H1 (cell line): Measurements from ENCODE around the gene MTMR10. TPM values are rescaled to one million over a fixed set of nuclear protein-coding genes. Genes with fewer than 3 reads are reported as not detected.

ENCODE experiments used
- CTCF ChIA-PET: fragments of 300-600 bp; sonication (Branson Sonifier 250); formaldehyde crosslinking; loops from one replicate; lab custom pipeline; 2021; ENCODE audit not compliant: partially characterized antibody; lab: Charles Lee
- POLR2A ChIA-PET: fragments of 300-600 bp; sonication (Branson Sonifier 250); formaldehyde crosslinking; loops from one replicate; lab custom pipeline; 2021; ENCODE audit warnings: inconsistent platforms; ENCODE audit not compliant: partially characterized antibody; lab: Charles Lee
- DNase-seq, 2 experiments: peaks; one replicate each; pipeline versions ENCODE4 v3.0.0 to v3.0.0-alpha.2; 2010 to 2022; ENCODE audit warnings: low spot score in 2 of 2, low read depth in 1 of 2, mixed read lengths in 1 of 2
- FAIRE-seq: peaks from 2 replicates; lab custom pipeline; 2011; peaks lifted over from hg19 to GRCh38; lab: Jason Lieb, UNC
- H2AFZ ChIP-seq: 2 replicates; pipeline ENCODE4 v1.8.1; 2012; ENCODE audit warnings: low read length, inconsistent platforms
- H2AK5ac ChIP-seq: 2 replicates; pipeline ENCODE4 v1.6.1; 2013; ENCODE audit warnings: low read depth, low read length
- H2BK120ac ChIP-seq: replicated peaks from 2 replicates; pipeline ENCODE3; 2013; ENCODE audit warnings: low read depth, low read length, inconsistent platforms
- H2BK12ac ChIP-seq: 2 replicates; pipeline ENCODE4 v1.6.1; 2013; ENCODE audit warnings: low read depth, low read length
- H2BK15ac ChIP-seq: 2 replicates; pipeline ENCODE4 v1.6.1; 2013; ENCODE audit warnings: low read length
- H2BK20ac ChIP-seq: 2 replicates; pipeline ENCODE4 v1.6.1; 2013; ENCODE audit warnings: low read length
- H2BK5ac ChIP-seq: 2 replicates; pipeline ENCODE4 v1.6.1; 2013; ENCODE audit warnings: low read depth, low read length
- H3K14ac ChIP-seq: 2 replicates; pipeline ENCODE4 v1.6.1; 2013; ENCODE audit warnings: inconsistent platforms; ENCODE audit not compliant: insufficient read length
- H3K18ac ChIP-seq: 2 replicates; pipeline ENCODE4 v1.6.1; 2013; ENCODE audit warnings: low read length; ENCODE audit errors: extremely low read depth
- H3K23ac ChIP-seq: 2 replicates; pipeline ENCODE4 v1.6.1; 2013; ENCODE audit warnings: inconsistent platforms; ENCODE audit not compliant: insufficient read length
- H3K23me2 ChIP-seq: 2 replicates; pipeline ENCODE4 v1.6.1; 2013; ENCODE audit warnings: low read depth, low read length
- H3K27ac ChIP-seq: 2 replicates; pipeline ENCODE4 v1.6.1; 2011; ENCODE audit warnings: low read depth, low read length, inconsistent platforms
- H3K27me3 ChIP-seq, 4 experiments: replicated peaks in 1 of 4; 1 replicate in 1 of 4; 2 replicates in 3 of 4; pipeline versions ENCODE4 v1.6.1 to v1.8.1; 2011 to 2013; ENCODE audit warnings: low read length in 3 of 4, mild to moderate bottlenecking in 3 of 4, inconsistent platforms in 2 of 4, mixed read lengths in 2 of 4, moderate library complexity in 1 of 4; ENCODE audit not compliant: control insufficient read depth in 3 of 4, insufficient read depth in 3 of 4; ENCODE audit errors: extremely low read depth in 1 of 4
- H3K36me3 ChIP-seq, 4 experiments: 2 replicates each; pipeline versions ENCODE4 v1.6.1 to v1.8.1; 2011 to 2013; ENCODE audit warnings: mild to moderate bottlenecking in 4 of 4, low read length in 3 of 4, moderate library complexity in 2 of 4, control low read depth in 1 of 4, inconsistent platforms in 1 of 4; ENCODE audit not compliant: insufficient read depth in 4 of 4, control insufficient read depth in 2 of 4
- H3K4ac ChIP-seq: replicated peaks from 2 replicates; pipeline ENCODE3; 2013; ENCODE audit warnings: low read length, low read depth, mixed read lengths, inconsistent platforms; ENCODE audit not compliant: insufficient read length
- H3K4me1 ChIP-seq, 4 experiments: replicated peaks in 1 of 4; 1 replicate in 1 of 4; 2 replicates in 3 of 4; pipeline versions ENCODE4 v1.6.1 to v1.8.1; 2011 to 2013; ENCODE audit warnings: low read length in 3 of 4, inconsistent platforms in 2 of 4, mixed read lengths in 1 of 4; ENCODE audit not compliant: insufficient read depth in 4 of 4, control insufficient read depth in 3 of 4
- H3K4me2 ChIP-seq, 2 experiments: 2 replicates each; pipeline versions ENCODE4 v1.6.1 to v1.8.1; 2011 to 2013; ENCODE audit warnings: low read depth in 2 of 2, low read length in 2 of 2, control low read depth in 1 of 2, inconsistent platforms in 1 of 2, mild to moderate bottlenecking in 1 of 2; ENCODE audit not compliant: insufficient read depth in 1 of 2
- H3K4me3 ChIP-seq, 4 experiments: fragments of 200-600, 300-600 bp in 1 of 4; sonication (generic), shearing (Covaris generic), sonication (Bioruptor Twin) in 1 of 4; 2 replicates each; pipeline versions ENCODE4 v1.5.1 to v1.8.1; 2011 to 2016; ENCODE audit warnings: low read length in 4 of 4, low read depth in 3 of 4, control low read depth in 2 of 4, inconsistent platforms in 2 of 4, mild to moderate bottlenecking in 2 of 4, mixed read lengths in 1 of 4, moderate library complexity in 1 of 4; ENCODE audit not compliant: insufficient read depth in 2 of 4; ENCODE audit errors: extremely low read depth in 1 of 4
- H3K56ac ChIP-seq: replicated peaks from 2 replicates; pipeline ENCODE3; 2013; ENCODE audit warnings: low read depth, mild to moderate bottlenecking, mixed read lengths, low read length, inconsistent platforms; ENCODE audit not compliant: insufficient read length
- H3K79me1 ChIP-seq: 2 replicates; pipeline ENCODE4 v1.6.1; 2013; ENCODE audit warnings: low read depth, low read length, control low read depth
- H3K79me2 ChIP-seq, 2 experiments: 2 replicates each; pipeline versions ENCODE4 v1.6.1 to v1.8.1; 2012 to 2013; ENCODE audit warnings: low read length in 2 of 2, mild to moderate bottlenecking in 2 of 2, inconsistent platforms in 1 of 2; ENCODE audit not compliant: insufficient read depth in 2 of 2, control insufficient read depth in 1 of 2
- H3K9ac ChIP-seq, 4 experiments: replicated peaks in 1 of 4; 1 replicate in 1 of 4; 2 replicates in 3 of 4; pipeline versions ENCODE4 v1.6.1 to v1.8.1; 2011 to 2013; ENCODE audit warnings: low read depth in 3 of 4, low read length in 3 of 4, control low read depth in 2 of 4, mild to moderate bottlenecking in 2 of 4, moderate library complexity in 2 of 4, inconsistent platforms in 1 of 4; ENCODE audit errors: extremely low read depth in 1 of 4
- H3K9me3 ChIP-seq, 2 experiments: 2 replicates each; pipeline versions ENCODE4 v1.6.1 to v1.8.1; 2012 to 2013; ENCODE audit warnings: mild to moderate bottlenecking in 2 of 2, moderate library complexity in 2 of 2, control low read depth in 1 of 2, inconsistent platforms in 1 of 2, low read depth in 1 of 2, low read length in 1 of 2, mixed read lengths in 1 of 2; ENCODE audit not compliant: insufficient read depth in 2 of 2
- H4K20me1 ChIP-seq, 2 experiments: replicated peaks in 1 of 2; 2 replicates each; pipeline versions ENCODE3 to v1.8.1; 2011 to 2013; ENCODE audit warnings: inconsistent platforms in 2 of 2, low read length in 2 of 2, mild to moderate bottlenecking in 1 of 2; ENCODE audit not compliant: insufficient read depth in 2 of 2, control insufficient read depth in 1 of 2
- H4K5ac ChIP-seq: 2 replicates; pipeline ENCODE4 v1.6.1; 2013; ENCODE audit warnings: low read length, low read depth, mixed read lengths, inconsistent platforms; ENCODE audit not compliant: insufficient read length
- H4K8ac ChIP-seq: 2 replicates; pipeline ENCODE4 v1.8.0; 2013; ENCODE audit warnings: mild to moderate bottlenecking, moderate library complexity, low read length, inconsistent platforms; ENCODE audit not compliant: insufficient read depth; ENCODE audit errors: extremely low read depth
- H4K91ac ChIP-seq: replicated peaks from 2 replicates; pipeline ENCODE3; 2013; ENCODE audit warnings: low read length, mixed read lengths, inconsistent platforms; ENCODE audit not compliant: insufficient read length
- ATF2 ChIP-seq: IDR thresholded peaks from 2 replicates; pipeline ENCODE4 v1.6.1; 2012; ENCODE audit warnings: low read length, inconsistent platforms
- EP300 ChIP-seq, 2 experiments: IDR thresholded peaks; 1 replicate in 1 of 2; 2 replicates in 1 of 2; pipeline ENCODE4 v1.6.1; 2011 to 2012; ENCODE audit warnings: low read depth in 2 of 2, low read length in 2 of 2, mild to moderate bottlenecking in 2 of 2, borderline replicate concordance in 1 of 2, inconsistent platforms in 1 of 2, moderate library complexity in 1 of 2
- HDAC6 ChIP-seq: IDR thresholded peaks from one replicate; pipeline ENCODE4 v1.7.1; 2012; ENCODE audit warnings: low read depth, mild to moderate bottlenecking, inconsistent platforms, low read length, moderate library complexity
- KDM5A ChIP-seq: fragments of 200-600 bp; IDR thresholded peaks from 2 replicates; pipeline ENCODE4 v1.7.1; 2012; ENCODE audit warnings: mild to moderate bottlenecking, low read length, inconsistent platforms, mixed read lengths
- RBBP5 ChIP-seq: IDR thresholded peaks from 2 replicates; pipeline ENCODE4 v1.7.1; 2012; ENCODE audit warnings: low read depth, mild to moderate bottlenecking, inconsistent platforms, low read length, moderate library complexity, borderline replicate concordance
- SAP30 ChIP-seq: fragments of 300-600 bp; sonication (generic); IDR thresholded peaks from 2 replicates; pipeline ENCODE4 v1.7.1; 2012; ENCODE audit warnings: low read length, moderate library complexity, mild to moderate bottlenecking, inconsistent platforms; ENCODE audit not compliant: insufficient read depth, insufficient replicate concordance
- ZNF274 ChIP-seq: IDR thresholded peaks from 2 replicates; pipeline ENCODE4 v1.7.0; 2012; ENCODE audit warnings: low read length, borderline replicate concordance; ENCODE audit errors: extremely low read depth
- WGBS, 2 experiments: shearing (Covaris generic) in 1 of 2; methylation state at CpG; one replicate each; pipeline versions ENCODE4 v1.1.6 to v1.1.7; 2013 to 2015; ENCODE audit warnings: low lambda C conversion rate in 2 of 2, mixed read lengths in 2 of 2, inconsistent platforms in 1 of 2, low coverage in 1 of 2, missing lambda C conversion rate in 1 of 2; ENCODE audit not compliant: insufficient replicate concordance in 2 of 2, insufficient coverage in 1 of 2, insufficient read length in 1 of 2; ENCODE audit errors: extremely low coverage in 1 of 2, missing lambda C conversion rate in 1 of 2; 5-methylcytosine and 5-hydroxymethylcytosine counted together
- polyA plus RNA-seq, 7 experiments: library from polyadenylated mRNA; depleted of rRNA in 3 of 7; stranded (reverse) in 5 of 7; unstranded in 2 of 7; fragments of >200 nt in 5 of 7; fragments of 200-250 nt in 2 of 7; gene quantifications; 1 replicate in 5 of 7; 2 replicates in 1 of 7; 4 replicates in 1 of 7; pipeline versions ENCODE4 v1.2.1 to v1.2.3, GENCODE V29; 2011 to 2013; ENCODE audit warnings: missing spikeins in 2 of 7, mixed read lengths in 2 of 7
- total RNA-seq: library from RNA; stranded (reverse); fragmentation: NEBNext Ultra II Directional; extraction: Animal tissue kit (Norgen Biotek cat#: 25700); gene quantifications from 2 replicates; pipeline ENCODE4 v1.2.1, GENCODE V29; 2021

MTMR10 gene
- total and polyA plus RNA-seq, 2 of the 8 experiments (the other 6 are each of a cell fraction or from before 2014, with no cell fraction given) = 3.8 to 13.1 TPM

DNA sequence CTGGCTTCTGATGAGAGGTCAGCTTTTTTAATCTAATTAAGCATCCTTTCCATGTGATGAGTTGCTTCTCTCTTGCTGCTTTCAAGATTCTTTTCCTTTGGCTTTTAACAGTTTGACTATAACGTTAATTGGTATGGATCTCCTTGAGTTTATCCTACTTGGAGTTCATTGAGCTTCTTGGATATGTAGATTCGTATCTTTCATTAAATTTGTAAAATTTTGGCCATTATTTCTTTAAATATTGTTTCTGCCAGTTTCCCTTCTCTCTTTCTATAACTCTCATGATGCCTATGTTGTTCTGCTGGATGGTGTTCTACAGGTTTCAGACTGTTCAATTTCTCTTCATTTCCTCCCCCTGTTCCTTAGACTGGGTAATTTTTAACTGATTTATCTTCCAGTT is 21.0 kb upstream of the MTMR10 start:
- no peak overlapping the region for H4K5ac ChIP-seq
- no peaks in the 10 kb centered on the region for H3K79me2 ChIP-seq
- H2BK120ac ChIP-seq = no peak overlapping the region
- no peak overlapping the region for H3K14ac ChIP-seq
- CTCF ChIA-PET = interaction anchor here (1.0 kb wide), 1 partner anchor 13 kb away, joined by 3 read pairs; no protein-coding TSS in a partner anchor
- H3K9ac ChIP-seq = no peak overlapping the region
- peaks cover 0 to 9% (median 1%) of the 10 kb centered on the region in 4 experiments; a peak in 2 of 7 replicates for H3K4me1 ChIP-seq
- FAIRE-seq (no peak), DNase-seq (no peak)
- H2BK12ac ChIP-seq = no peak overlapping the region
- WGBS, 2 experiments = 78% methylated on average over 2 of the region's 2 CpGs; no CpG with 5 or more reads in 1 of the 2 experiments
- H3K56ac ChIP-seq = no peak overlapping the region
- no peak overlapping the region for H2AFZ ChIP-seq
- POLR2A ChIA-PET = interaction anchor here (1.3 kb wide), 1 partner anchor 20 kb away, joined by 3 read pairs; the partner anchor contains the start of gene MTMR10
- H2BK20ac ChIP-seq = no peak overlapping the region
- H2AK5ac ChIP-seq = no peak overlapping the region
- H2BK15ac ChIP-seq = no peak overlapping the region
- no peaks in the 10 kb centered on the region for H3K27me3 ChIP-seq
- no peaks in the 10 kb centered on the region for H3K36me3 ChIP-seq
- peaks cover 7 to 8% of the 10 kb centered on the region in 2 experiments; a peak in 2 of 4 replicates for H3K9me3 ChIP-seq
- H4K20me1 ChIP-seq = no peaks in the 10 kb centered on the region
- no peak overlapping the region for H3K4ac ChIP-seq
- H4K8ac ChIP-seq = no peak overlapping the region
- no peak overlapping the region for H3K4me3 ChIP-seq
- no peaks in the 10 kb centered on the region for H3K23me2 ChIP-seq
- no peaks in the 10 kb centered on the region for H3K79me1 ChIP-seq
- no peak overlapping the region for H4K91ac ChIP-seq
- no peak overlapping the region for H3K4me2 ChIP-seq
- H3K27ac ChIP-seq = no peak overlapping the region
- H3K18ac ChIP-seq = no peak overlapping the region
- no peak overlapping the region for H2BK5ac ChIP-seq
- H3K23ac ChIP-seq = no peak overlapping the region
- TF ChIP-seq KDM5A (no peak), ZNF274 (no peak), HDAC6 (no peak), EP300 (IDR thresholded peaks at IDR 0.05; ENCODE audit: borderline replicate concordance in 1 of 2, low read depth in 2 of 2, low read length in 2 of 2) (no peak), RBBP5 (no peak), ATF2 (no peak), SAP30 (no peak)
